ENCODE measurements around the gene RREB1. TPM values are rescaled to one million over a fixed set of nuclear protein-coding genes. Genes with fewer than 3 reads are reported as not detected.

RREB1 gene
- total RNA-seq, 2 experiments from 2014 or later: 18.7 to 19.7 TPM

- H3K4me3 Mint-ChIP-seq: peak overlapping the region; percentile 53
- peak; percentile 33 for DNase-seq
- no peak for TF ChIP-seq CTCF (IDR thresholded peaks at IDR 0.05)
- H3K36me3 Mint-ChIP-seq (ENCODE audit: low read depth): peaks cover 4% of the 10 kb centered on the region
- CTCF ChIA-PET: interaction anchor here (1.3 to 1.8 kb wide), 4 partner anchors 8 to 470 kb away, joined by 3 to 6 read pairs (median 4); no protein-coding TSS in a partner anchor
- peaks cover 74% of the 10 kb centered on the region for H3K4me1 Mint-ChIP-seq (ENCODE audit: low read depth)
- ATAC-seq: peak; percentile 66
- intact Hi-C loops (cut with micrococcal nuclease): no loop called here
- no peaks in the 10 kb centered on the region for H3K9me3 Mint-ChIP-seq
- peak overlapping the region; percentile 84 for H3K27ac Mint-ChIP-seq
- POLR2A ChIA-PET: interaction anchor here (0.9 to 1.3 kb wide), 8 partner anchors 10 to 264 kb away, joined by 3 to 6 read pairs (median 4); partner anchors contain the start of gene RREB1
- no peaks in the 10 kb centered on the region for H3K27me3 Mint-ChIP-seq
These were observed 38.4 kb downstream of the RREB1 start for GRCh38 chr6:7145885-7146828.

GRCh38 chr6:7147051-7147671 is 39.4 kb downstream of the RREB1 start:
- H3K4me3 Mint-ChIP-seq: peak overlapping the region; percentile 53
- H3K4me1 Mint-ChIP-seq (ENCODE audit: low read depth): peaks cover 79% of the 10 kb centered on the region
- intact Hi-C loops (cut with micrococcal nuclease): no loop called here
- no peak for TF ChIP-seq CTCF (IDR thresholded peaks at IDR 0.05)
- DNase-seq (no peak), ATAC-seq (no peak)
- H3K9me3 Mint-ChIP-seq: no peaks in the 10 kb centered on the region
- peak overlapping the region; percentile 84 for H3K27ac Mint-ChIP-seq
- ChIA-PET POLR2A (interaction anchor here (0.9 to 1.3 kb wide), 6 partner anchors 12 to 265 kb away, joined by 3 to 6 read pairs (median 4); partner anchors contain the start of gene RREB1), CTCF (interaction anchor here (1.3 to 1.8 kb wide), 3 partner anchors 9 to 471 kb away, joined by 3 to 5 read pairs (median 3); no protein-coding TSS in a partner anchor)
- H3K36me3 Mint-ChIP-seq (ENCODE audit: low read depth): peaks cover 3% of the 10 kb centered on the region
- no peaks in the 10 kb centered on the region for H3K27me3 Mint-ChIP-seq

- H3K9me3 Mint-ChIP-seq: no peaks in the 10 kb centered on the region
- no peak overlapping the region for H3K4me3 Mint-ChIP-seq
- TF ChIP-seq CTCF (IDR thresholded peaks at IDR 0.05): no peak
- peaks cover 80% of the 10 kb centered on the region for H3K4me1 Mint-ChIP-seq (ENCODE audit: low read depth)
- H3K27ac Mint-ChIP-seq: peak overlapping the region; percentile 84
- H3K27me3 Mint-ChIP-seq: no peaks in the 10 kb centered on the region
- ChIA-PET POLR2A (interaction anchor here (1.3 kb wide), 1 partner anchor 13 kb away, joined by 3 read pairs; no protein-coding TSS in a partner anchor), CTCF (interaction anchor here (0.7 to 1.8 kb wide), 2 partner anchors 10 to 544 kb away, joined by 3 to 5 read pairs; no protein-coding TSS in a partner anchor)
- DNase-seq (peak; percentile 55), ATAC-seq (peak; percentile 52)
- H3K36me3 Mint-ChIP-seq (ENCODE audit: low read depth): peaks cover 6% of the 10 kb centered on the region
- intact Hi-C loops (cut with micrococcal nuclease): no loop called here
These were observed 40.5 kb downstream of the RREB1 start for GRCh38 chr6:7148100-7148822.

- H3K27ac Mint-ChIP-seq: no peak overlapping the region
- H3K4me3 Mint-ChIP-seq: no peak overlapping the region
- H3K36me3 Mint-ChIP-seq (ENCODE audit: low read depth): peaks cover 13% of the 10 kb centered on the region
- ChIA-PET POLR2A (interaction anchor here (0.9 to 1.1 kb wide), 2 partner anchors 9 to 11 kb away, joined by 4 to 5 read pairs; no protein-coding TSS in a partner anchor), CTCF (no interaction called here)
- H3K9me3 Mint-ChIP-seq: no peaks in the 10 kb centered on the region
- ATAC-seq (no peak), DNase-seq (no peak)
- peaks cover 85% of the 10 kb centered on the region for H3K4me1 Mint-ChIP-seq (ENCODE audit: low read depth)
- TF ChIP-seq CTCF (IDR thresholded peaks at IDR 0.05): no peak
- intact Hi-C loops (cut with micrococcal nuclease): no loop called here
- H3K27me3 Mint-ChIP-seq: no peaks in the 10 kb centered on the region
These were observed 42.8 kb downstream of the RREB1 start for GRCh38 chr6:7150381-7151064.
